GM19397 (cell line): ENCODE results near the gene CALD1.

Experiments used
- ATAC-seq: cut with Tn5 transposase; IDR thresholded peaks from one replicate; pipeline ENCODE4 v1.9.1; 2021; ENCODE audit warnings: mild to moderate bottlenecking, moderate library complexity; ENCODE audit not compliant: unreplicated experiment

Gene CALD1

DNA sequence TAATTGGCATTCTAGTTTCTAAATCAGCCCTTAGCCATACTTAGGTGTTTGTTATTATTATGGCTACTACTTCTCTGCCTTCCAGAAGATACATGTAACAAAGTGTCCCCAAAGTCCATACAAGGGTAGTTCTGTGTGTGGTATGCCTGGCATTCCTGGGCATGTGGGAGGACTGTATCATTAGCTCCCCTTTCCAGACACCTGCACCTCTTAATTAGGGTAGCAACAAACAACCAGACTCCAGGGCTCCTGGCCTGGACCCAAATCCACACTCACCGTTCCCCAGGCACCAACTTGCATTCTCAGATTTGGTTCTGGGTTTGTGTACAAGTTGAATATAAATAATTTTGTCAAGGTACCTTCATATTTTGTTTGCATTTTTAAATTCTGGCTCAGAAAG lies 15.5 kb upstream of the CALD1 start:
- ATAC-seq: no peak

DNA sequence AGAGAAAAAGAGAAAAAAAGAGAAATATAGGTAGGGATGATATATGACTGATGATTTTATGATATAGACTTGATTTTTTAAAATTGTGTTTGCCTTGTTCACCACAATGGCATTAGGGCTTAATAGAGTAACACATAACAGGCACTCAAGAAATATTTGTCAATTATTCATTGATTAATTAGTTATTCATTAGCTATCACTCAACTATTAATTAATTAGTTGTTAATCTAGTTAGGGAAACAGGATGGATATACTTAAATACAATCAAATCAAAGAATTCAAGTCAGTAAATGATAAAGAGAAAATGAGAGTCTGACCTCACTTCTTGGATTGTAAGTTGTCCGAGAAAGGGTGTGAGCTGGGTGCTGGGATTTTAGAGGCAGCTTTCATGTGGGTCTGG lies 15.1 kb upstream of the CALD1 start:
- no peak for ATAC-seq

DNA sequence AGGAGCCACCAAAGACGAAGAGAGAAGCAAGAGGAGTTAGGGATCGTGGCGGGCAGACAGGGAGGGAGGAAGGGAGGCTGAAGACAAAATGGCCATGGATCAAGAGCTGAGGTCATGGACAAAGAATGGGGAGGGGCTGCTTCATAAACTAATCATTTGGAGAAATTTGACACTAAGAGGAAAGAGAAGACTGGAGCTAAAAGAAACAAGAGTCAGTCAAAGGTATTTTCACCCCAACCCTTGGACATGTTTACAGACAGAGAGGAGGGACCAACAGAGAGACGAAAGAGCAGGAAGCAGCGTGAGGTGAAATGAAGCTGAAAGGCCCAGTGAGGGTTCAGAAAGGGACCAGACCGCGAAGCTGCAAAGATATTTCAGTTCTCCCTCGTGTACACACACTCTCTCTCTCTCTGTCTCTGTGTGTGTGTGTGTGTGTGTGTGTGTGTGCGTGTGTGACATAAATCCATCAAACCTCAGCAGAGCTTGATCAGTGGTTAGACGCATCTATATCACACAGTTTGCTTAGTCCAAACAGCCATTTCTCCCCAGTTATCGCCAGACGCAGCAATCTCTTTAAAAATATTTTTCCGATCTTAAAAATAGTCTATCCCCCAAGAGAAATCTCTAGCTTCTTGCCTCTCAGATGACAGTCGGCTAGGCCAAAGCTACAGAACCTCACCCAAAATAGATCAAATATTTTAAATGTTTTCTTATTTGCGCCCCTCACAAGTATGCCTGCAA lies 12.5 kb upstream of the CALD1 start:
- peak; percentile 76 for ATAC-seq

DNA sequence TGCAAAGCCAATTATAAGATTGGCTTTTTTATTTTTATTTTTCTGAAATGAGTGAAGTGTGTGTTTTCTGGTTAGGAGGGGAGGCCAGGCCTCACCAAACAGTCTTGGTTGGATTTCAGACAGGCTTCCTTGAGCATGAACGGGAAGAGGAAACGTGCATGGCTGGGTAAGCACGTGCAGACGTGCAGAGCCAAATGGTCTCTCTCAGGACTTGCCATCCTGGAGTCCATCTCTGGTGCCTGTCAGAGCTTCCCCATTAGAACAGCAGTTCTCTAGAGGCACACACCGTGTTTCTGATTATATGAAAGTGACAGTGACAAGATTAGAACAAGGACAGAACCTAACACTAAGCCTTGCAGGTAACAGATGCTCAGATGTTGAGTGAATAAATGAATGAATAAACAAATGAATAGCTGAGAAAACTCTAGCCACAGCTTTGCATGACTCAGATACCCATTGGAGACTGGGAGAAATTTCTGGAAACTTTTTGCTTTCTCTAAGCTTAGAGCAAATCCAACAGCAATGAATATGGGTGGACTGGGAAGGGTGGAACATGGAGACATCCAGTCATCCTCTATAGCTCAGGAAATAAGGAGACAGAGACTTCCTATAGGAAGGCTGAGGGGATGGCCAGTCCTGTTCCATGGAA lies 11.8 kb upstream of the CALD1 start:
- ATAC-seq: peak; percentile 46

DNA sequence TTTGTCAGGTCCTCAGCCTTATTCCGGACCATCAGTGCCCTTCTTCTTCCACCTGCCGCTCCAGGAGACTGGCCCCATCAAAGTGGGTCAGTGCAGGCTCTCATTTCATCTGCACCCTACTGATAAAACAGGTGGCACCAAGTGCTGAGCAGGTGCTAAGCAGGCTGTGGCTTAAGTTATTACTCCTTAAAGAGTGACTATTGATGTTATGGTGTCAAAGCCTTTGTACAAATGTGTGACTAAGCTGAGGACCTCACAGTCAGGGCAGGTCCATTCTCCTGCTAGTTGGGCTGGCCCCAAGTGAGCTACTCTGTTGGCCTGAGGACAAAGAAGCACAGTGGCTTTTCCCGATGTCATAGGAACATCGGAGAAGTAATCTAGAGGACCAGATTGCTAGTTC lies 11.2 kb upstream of the CALD1 start:
- no peak for ATAC-seq

DNA sequence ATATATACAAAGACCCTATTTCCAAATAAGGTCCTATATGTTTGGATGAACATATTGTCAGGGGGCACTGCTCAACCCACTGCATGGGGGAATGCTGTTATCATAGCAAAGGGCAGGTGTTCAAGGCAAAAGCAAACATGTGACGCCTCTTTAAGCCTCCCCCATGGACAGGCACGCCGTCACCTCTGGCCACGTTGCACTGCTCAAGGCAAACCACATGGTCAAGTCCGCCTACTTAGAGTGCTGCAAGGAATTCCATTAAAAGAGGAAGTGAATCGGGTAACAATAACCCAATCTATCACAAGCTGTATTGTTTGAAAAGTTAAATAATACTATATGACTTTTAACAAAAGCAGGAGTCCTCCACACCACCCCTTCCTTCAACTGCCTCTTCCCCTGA lies 8.8 kb upstream of the CALD1 start:
- ATAC-seq: no peak

DNA sequence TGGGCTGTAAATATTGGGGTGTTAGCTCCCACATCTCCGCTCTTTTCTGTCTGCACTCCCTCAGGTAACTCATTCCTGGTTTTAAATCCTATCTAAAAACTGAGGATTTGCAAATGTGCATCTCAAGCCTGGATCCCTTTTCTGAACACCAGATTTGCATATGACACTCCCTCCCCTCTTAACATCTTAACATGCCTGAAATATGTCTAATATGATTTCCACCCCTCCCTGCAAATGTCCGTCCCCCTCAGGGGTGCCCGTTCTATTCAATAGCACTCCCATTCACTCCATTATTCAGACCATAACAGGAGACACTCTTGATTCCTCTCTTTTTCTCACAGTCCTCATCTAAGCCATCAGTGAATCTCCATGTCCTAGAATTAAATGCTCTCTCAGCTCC lies 8.3 kb upstream of the CALD1 start:
- no peak for ATAC-seq

DNA sequence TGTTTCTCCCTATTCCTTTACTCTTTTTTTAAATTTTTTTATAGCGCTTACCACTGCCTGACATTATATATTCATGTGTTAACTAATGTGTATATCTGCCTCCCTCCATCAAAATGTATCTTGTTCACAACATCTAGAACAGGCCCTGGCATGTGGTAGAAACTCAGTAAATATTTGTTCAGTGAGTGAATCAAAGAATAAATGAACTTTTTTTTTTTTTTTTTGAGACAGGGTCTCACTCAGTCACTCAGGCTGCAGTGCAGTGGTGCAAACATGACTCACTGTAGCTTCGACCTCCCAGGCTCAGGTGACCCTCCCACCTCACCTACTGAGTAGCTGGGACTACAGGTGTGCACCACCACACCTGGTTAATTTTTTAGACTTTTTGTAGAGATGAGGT lies 7.5 kb upstream of the CALD1 start:
- ATAC-seq: no peak

DNA sequence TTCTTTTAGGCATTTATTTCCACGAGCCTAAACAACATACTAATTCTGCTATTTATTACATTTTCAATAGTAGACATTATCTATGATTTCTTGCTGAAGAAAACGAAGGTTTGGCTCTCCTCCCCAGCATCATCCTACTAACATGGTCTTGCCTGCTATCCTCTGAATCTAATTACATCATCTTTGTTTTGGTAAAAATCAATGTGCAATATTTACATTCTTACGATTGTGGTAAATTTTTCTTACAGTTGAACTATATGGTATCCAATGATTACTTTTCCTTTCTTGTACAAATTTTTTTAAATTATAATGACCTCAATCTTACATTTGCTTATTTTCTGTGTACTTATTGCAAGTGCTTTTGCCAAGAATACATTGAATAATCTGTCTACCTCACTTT lies 7.0 kb upstream of the CALD1 start:
- no peak for ATAC-seq

DNA sequence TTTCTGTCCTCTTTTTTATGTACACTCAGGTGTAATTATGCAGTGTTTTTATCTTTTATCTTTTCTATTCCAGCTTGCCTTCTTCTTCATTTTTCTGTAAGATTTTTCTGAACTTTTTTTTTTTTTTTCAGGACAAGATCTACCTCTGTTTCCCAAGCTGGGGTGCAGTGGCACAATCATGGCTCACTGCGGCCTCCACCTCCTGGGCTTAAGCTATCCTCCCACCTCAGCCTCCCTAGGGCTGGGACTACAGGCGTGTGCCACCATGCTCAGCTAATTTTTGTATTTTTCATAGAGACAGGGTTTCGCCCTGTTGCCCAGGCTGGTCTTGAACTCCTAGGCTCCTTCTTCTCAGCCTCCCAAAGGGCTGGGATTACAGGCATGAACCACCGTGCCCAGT lies 6.3 kb upstream of the CALD1 start:
- ATAC-seq: no peak

DNA sequence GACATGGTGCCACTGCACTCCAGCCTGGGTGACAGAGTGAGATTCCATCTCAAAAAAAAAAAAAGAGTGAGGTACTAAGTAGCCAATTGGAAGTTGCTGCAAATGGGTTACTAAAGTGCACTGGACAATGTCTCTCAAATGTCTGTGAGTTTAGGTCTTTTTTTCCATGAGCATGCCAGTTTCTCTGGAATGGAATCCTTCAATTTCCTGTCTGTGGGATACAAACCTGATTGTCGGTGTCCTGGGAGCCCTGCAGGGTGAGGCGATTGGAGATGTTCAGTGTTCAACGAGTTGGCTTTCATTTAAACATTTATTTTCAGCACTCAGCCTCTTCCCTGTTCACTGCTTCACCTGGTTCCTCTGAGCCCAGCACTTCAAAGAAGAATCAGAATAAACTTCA lies 5.3 kb upstream of the CALD1 start:
- no peak for ATAC-seq

DNA sequence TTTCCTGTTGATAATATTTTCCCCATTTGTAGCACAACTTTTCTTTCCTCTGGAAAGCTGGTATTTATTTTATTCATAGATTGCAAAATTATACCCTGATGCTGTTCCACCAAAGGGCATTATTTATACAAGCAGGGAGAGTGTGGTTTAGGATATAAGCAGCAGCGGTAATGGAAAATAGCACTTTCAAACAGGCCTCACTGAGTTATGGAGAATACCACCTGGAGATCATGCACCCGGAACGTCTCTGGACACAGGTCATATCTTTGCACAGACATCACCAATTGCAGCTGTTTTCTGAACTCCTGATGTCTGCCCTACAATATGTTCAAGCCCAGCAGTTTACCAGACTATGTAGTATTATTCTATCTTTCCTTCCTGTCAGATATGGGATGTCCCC lies 2.0 kb upstream of the CALD1 start:
- no peak for ATAC-seq

DNA sequence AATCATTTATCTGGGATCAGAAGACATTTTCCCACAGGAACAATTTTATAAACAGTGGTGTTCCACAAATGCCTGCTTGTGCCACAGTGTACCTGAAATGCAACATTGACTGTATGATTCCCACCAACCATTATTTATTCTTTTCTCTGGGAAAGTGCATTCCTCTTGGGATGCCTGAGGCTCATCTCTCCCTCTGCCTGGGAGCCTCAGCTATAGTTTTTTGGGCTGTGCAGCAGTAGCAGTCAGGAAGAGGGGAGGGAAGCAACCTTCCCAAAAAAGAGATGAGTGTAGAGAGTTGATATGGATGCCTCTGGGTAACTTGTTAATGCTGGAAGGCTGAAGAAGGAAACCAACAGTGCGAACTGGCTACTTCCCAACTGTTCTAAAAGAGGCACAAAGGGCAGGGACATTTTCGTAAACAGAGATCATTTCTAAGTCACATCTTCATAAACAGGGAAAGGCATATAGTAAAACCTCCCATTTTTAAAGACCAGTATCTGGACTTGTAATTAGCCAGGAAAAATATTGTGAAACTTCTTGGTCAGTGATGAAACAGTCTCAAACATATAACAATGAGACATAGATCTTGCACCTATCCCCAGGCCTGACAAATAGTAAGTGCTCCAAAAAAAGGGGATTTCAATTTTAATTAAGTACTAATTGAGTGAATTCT lies 1.4 kb upstream of the CALD1 start:
- ATAC-seq: no peak

DNA sequence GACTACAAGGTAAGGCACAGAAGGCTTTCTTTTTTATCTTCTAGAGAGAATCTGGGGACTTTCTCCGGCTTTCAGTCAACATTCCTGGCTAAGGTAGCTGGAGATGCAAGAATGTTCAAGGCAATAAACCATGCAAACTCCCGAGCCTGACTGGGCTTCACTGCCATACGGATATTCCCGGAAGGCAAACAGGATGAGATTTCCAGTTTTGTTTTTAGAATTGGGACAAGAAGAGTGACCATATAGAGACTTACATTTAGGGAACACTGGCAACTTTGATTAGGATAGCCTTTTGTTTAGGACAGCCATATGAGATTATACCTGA lies 269 bp downstream of the CALD1 start:
- no peak for ATAC-seq

DNA sequence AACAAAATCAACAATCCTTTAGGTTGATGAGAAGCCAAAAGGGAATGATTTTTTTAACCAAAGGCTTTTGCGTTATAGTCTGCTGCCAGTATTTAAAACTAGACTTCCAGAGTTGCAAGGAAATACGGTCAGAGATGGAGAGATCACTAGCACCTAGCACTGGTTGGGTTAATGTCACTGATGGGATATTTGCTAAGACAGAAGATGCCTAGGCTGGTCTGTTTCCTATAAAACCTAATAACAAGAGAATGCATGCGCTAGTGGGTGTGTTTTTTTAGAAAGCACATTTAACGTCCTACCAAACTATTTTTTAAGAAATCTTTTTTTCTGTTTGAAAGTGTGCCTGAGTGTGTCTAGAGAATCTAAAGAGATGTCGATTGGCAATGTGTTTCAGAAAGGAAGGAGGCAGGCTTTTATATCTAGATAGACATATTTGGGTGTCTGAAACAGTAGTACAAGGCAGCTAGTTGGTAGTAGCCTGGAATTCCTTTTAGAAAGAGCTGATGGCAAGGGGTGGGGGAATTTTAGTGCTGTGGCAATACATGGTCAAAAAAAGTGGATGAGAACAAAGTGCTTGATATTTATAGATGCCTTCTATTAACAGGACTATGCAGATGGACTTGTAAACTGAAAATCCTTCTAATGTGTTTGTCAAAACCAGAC lies 863 bp downstream of the CALD1 start:
- ATAC-seq: no peak

DNA sequence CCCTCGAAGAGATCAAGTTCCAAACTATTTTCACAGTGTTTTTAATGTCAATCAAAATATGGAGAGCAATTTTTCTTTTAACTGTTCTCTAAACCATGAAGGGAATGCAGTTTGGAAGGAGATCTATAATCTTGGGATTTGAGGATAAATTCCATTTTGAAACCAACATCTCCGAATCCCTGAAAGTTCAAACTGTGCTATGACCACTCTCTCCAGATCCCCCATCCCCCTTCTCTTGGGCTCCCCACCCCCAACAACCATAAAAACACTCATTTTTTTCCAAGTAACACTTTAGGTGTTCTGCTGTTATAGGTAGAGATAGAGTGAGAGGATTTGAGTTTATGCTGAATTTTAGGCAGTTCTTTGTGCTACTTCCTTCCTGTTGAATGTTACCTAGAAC lies 1.7 kb downstream of the CALD1 start:
- ATAC-seq: no peak

DNA sequence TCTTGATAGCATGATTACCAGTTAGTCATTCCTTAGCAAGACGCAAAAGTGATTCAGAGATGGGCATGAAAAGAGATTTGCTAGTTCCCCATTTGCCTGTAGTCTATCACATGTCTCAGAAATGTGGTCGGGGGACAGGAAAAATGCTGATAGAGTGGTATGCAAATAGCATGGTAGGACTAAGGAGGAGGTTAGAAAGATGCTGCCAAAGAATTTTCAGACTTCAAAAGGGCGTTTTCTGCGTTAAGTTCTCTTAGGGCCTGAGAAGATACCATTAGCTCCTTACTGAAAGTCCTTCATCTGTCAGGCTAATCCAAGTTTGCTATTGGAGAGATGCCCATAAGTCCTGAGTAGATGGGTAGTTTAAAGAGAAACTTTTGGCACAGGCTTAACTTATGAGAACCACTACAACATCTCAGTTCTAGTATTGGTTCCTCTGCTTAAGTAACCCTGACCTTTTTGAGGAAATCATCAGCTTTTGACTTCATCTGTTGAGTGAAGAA lies 2.7 kb downstream of the CALD1 start:
- ATAC-seq: peak; percentile 76

DNA sequence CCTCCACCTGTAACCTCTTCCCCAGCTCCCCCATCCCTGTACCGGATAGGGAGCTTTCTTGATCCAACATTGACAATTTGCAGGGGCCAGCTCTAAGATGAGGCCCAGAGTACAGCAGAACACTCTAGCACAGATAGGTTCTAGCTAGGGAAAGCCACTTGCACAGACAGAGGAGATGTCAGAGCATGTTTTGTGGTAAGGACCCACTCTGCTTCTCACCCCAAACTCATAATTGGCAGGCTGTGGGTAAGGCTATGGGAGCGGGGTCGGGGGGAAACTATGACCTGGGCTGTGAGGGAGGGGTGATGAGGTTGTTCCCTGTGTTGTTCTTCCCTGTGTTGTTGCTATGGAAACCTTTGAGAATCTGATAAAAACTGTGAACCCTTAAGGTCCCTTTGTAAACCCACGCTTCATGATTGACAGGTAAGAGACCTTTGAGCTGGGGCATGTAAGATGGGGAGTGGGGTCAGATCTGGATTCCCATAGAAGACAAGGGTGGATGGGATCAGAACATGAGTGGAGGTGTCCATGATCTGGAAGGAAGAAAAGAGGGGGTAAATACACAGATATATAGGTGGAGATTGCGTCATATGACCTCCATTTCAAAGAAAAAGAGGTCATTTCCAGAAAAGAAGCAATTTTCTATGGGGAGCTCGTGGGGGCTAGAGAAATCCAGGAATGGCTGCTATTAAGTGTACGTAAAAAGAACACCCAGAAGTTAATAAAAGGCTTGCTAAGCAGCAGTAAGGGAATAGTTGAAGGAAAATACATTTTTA lies 4.0 kb downstream of the CALD1 start:
- no peak for ATAC-seq

DNA sequence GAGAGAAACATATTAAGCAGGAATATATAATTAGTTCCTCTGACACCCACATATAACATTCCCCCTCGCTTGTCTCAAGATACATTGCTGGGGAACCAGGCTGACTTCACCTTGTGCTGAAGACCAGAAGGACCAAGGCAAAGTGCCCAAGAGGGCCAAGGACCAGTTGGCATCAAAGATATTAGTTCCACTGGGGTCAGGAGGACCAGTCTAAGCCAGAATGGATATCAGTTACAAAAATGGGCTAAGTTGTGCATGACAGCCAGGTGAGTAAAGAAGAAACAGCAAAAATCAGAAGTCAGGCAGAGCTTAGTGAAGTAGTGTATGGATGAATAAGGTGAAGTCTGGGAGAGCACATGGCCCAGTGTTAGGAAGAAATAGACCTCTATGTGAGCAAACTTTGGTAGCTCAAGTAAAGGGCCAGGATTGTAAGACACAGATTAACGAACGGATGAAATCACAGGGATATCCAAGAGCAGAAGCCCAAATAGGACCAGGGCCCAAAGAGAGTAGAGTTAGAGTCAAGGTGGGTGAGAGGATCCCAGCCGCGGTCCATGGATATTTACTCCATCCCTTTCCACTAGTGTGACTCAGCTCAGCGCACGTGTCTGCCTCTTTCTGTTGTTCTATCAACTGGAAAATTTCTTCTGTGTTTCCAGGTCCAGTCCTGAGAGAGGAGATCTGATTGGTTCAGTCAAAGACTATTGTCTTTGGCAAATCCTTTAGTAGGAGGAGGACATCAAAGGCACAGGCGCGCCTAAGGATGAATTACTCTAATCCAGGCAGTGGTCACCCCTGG lies 5.0 kb downstream of the CALD1 start:
- ATAC-seq: no peak

DNA sequence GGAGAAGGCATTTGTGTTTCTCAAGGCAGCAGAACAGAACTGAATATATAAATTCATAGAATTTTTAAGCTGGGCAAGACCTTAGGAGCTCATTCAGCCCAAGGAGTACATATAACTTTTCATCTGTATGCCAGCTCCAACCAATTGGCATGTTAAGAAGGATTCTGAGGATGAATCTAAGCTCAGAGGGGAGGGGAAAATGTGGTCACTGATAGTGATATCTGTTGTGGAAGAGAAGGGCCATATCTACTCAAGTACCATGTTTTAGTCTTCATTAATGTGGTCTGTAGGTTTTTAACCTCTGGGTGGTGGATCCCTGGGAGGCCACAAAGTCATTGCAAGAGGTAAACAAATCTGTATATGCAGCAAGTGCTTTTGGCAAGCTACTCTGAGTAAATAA lies 6.4 kb downstream of the CALD1 start:
- ATAC-seq: no peak
